A673 (cell line): Measurements from ENCODE around the gene DMC1.

Source experiments
- CTCF ChIP-seq: fragments of 300-800, 200-600 bp; sonication (generic); conservative IDR thresholded peaks from 2 replicates; pipeline ENCODE4 v1.5.1; 2017; ENCODE audit warnings: low read depth, mild to moderate bottlenecking, antibody characterized with exemption, low read length, moderate library complexity, mixed read lengths
- EZH2 ChIP-seq: fragments of 200-600 bp; sonication (generic); IDR thresholded peaks from 2 replicates; pipeline ENCODE4 v1.6.1; 2017; ENCODE audit warnings: borderline replicate concordance, low read depth, mild to moderate bottlenecking, mixed read lengths, antibody characterized with exemption, low read length; ENCODE audit not compliant: poor library complexity, severe bottlenecking

GRCh38 chr22:38618258-38618657, 48.3 kb upstream of the DMC1 start:
- TF ChIP-seq CTCF (no peak), EZH2 (no peak)
